ENCODE measurements around the gene FAM110D. TPM values are rescaled to one million over a fixed set of nuclear protein-coding genes. Genes with fewer than 3 reads are reported as not detected.

FAM110D gene
- polyA plus RNA-seq, 3 donors, result 1.2 to 1.3 (median 1.2) TPM

Other genes with a start within 250 kb of the FAM110D start
- gene PAFAH2, start 161.0 kb upstream of the FAM110D start, polyA plus RNA-seq (ENCODE audit: insufficient read length in 3 of 3), result 10 to 100 TPM; 18.8 to 22.9 (median 22.3) TPM
- 1 to 10 TPM; 1.1 to 1.5 (median 1.3) TPM for gene EXTL1, start 137.3 kb upstream of the FAM110D start, polyA plus RNA-seq (ENCODE audit: insufficient read length in 3 of 3)
- 1 to 10 TPM; 2.8 to 4.9 (median 4.2) TPM for gene SLC30A2, start 113.0 kb upstream of the FAM110D start, polyA plus RNA-seq (ENCODE audit: insufficient read length in 3 of 3)
- gene TRIM63, start 91.4 kb upstream of the FAM110D start, polyA plus RNA-seq (ENCODE audit: insufficient read length in 3 of 3), result 1 to 10 TPM in 1 of 3 donors, under 1 TPM in 2; 0.82 to 1.3 (median 0.85) TPM
- gene PDIK1L, start 47.3 kb upstream of the FAM110D start, polyA plus RNA-seq (ENCODE audit: insufficient read length in 3 of 3), result 10 to 100 TPM; 20.5 to 22.0 (median 20.7) TPM
- gene C1orf232, start 9.9 kb downstream of the FAM110D start, polyA plus RNA-seq (ENCODE audit: insufficient read length in 3 of 3), result under 1 TPM in 1 of 3 donors, not detected in 2; 0.38 TPM
- 10 to 100 TPM; 12.4 to 15.4 (median 13.1) TPM for gene ZNF593, start 10.8 kb downstream of the FAM110D start, polyA plus RNA-seq (ENCODE audit: insufficient read length in 3 of 3)
- gene ZNF593OS, start 12.8 kb downstream of the FAM110D start, polyA plus RNA-seq (ENCODE audit: insufficient read length in 3 of 3), result under 1 TPM; 0.42 to 0.62 (median 0.60) TPM
- 10 to 100 TPM in 2 of 3 donors, 1 to 10 TPM in 1; 9.0 to 11.7 (median 10.3) TPM for gene CNKSR1, start 18.4 kb downstream of the FAM110D start, polyA plus RNA-seq (ENCODE audit: insufficient read length in 3 of 3)
- gene CATSPER4, start 31.5 kb downstream of the FAM110D start, polyA plus RNA-seq (ENCODE audit: insufficient read length in 3 of 3), result under 1 TPM in 1 of 3 donors, not detected in 2; 0.10 TPM
- 10 to 100 TPM; 13.7 to 18.9 (median 15.0) TPM for gene CEP85, start 75.1 kb downstream of the FAM110D start, polyA plus RNA-seq (ENCODE audit: insufficient read length in 3 of 3)
- gene SH3BGRL3, start 121.0 kb downstream of the FAM110D start, polyA plus RNA-seq (ENCODE audit: insufficient read length in 3 of 3), result 100 to 1,000 TPM in 1 of 3 donors, 10 to 100 TPM in 2; 83.5 to 110 (median 94.5) TPM
- gene UBXN11, start 147.6 kb downstream of the FAM110D start, polyA plus RNA-seq (ENCODE audit: insufficient read length in 3 of 3), result 10 to 100 TPM; 33.2 to 35.5 (median 35.3) TPM
- gene CD52, start 158.9 kb downstream of the FAM110D start, polyA plus RNA-seq (ENCODE audit: insufficient read length in 3 of 3), result 1 to 10 TPM; 2.8 to 7.9 (median 5.3) TPM
- 1 to 10 TPM in 1 of 3 donors, under 1 TPM in 2; 0.46 to 1.0 (median 0.80) TPM for gene CRYBG2, start 195.1 kb downstream of the FAM110D start, polyA plus RNA-seq (ENCODE audit: insufficient read length in 3 of 3)
- gene ZNF683, start 213.7 kb downstream of the FAM110D start, polyA plus RNA-seq (ENCODE audit: insufficient read length in 3 of 3), result not detected